Limb (tissue), 2 donors: ENCODE results near the gene C2orf66.

ENCODE experiments used
- DNase-seq, 2 donors: peaks; one replicate each; pipeline ENCODE4 v3.0.0-alpha.2; 2016; ENCODE audit errors: extremely low spot score in 2 of 2

Gene C2orf66

DNA sequence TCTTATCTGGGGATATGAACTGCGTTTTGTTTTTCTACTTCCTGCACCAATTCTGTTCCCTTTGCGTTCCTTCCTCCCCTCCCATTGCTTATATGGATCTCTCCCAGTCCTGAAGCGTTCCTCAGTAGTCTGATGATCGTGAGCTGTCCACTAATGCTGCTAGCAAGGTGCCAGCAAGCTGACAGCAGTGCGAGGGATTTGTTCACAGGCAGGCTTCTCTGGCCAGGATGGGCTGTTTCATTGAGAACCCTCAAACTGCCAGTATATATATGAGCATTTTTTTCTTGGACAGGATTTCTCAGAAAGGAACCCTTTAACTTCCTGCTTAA lies 49.8 kb downstream of the C2orf66 start:
- no peak for DNase-seq

DNA sequence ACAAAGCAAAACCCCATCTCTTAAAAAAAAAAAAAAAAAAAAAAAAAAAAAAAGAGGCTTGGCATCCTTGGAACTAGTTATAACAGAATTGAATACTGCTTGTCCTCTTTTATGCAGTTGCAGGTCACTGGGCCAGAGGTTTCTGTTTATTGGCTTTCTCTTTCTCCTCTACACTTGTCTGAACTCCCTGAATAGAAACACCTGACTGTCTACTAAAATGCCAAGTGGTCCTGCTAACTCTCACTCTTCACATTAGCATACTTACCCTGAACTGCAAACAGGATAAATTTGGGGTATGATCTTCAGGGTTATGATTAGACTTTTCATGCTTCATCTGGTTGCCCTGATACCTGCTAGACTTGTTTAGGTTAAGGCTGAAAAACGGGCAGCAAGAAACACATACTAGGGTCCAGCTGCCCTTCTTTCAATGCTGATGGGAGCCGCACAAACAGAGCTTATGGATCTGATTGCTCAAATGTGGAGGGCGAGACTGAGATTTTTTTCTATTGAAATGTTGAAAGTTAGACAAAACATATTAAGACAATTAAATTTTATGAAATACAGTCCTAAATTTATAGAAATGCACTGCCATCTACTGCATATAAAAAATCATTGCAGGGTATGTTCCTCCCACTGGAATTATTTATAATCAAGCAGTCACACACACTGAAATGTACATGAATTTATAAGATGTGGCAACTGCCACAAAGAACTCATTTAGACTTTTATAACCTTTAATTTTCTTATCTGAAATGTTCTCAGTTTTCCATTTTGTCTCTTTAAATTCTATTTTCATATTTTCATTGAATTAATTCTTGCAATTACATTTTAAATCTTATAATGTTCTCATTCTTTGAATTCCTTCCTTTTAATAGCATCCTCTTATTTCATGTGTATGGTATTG lies 50.4 kb downstream of the C2orf66 start:
- DNase-seq: peak in 1 of 2 donors; percentile 38
